DND-41 (cell line): ENCODE data around the gene ANKDD1B.

ENCODE experiments used
- ATAC-seq: fragments of 200-7000 bp; cut with Tn5 transposase; 3 replicates; pipeline ENCODE4 v1.9.1; 2021; ENCODE audit warnings: low read depth; ENCODE audit not compliant: insufficient read depth
- DNase-seq: peaks from one replicate; pipeline ENCODE4 v3.0.0-alpha.2; 2020
- H2AFZ ChIP-seq: 2 replicates; pipeline ENCODE4 v1.6.0; 2012; ENCODE audit warnings: low read depth, low read length
- H3K27ac ChIP-seq: 2 replicates; pipeline ENCODE4 v1.5.1; 2012; ENCODE audit warnings: low read length, inconsistent platforms
- H3K27me3 ChIP-seq: fragments of 200-600 bp; sonication (generic); 2 replicates; pipeline ENCODE4 v1.6.0; 2012; ENCODE audit warnings: low read length, mild to moderate bottlenecking, inconsistent platforms; ENCODE audit not compliant: insufficient read depth, poor library complexity
- H3K36me3 ChIP-seq: 2 replicates; pipeline ENCODE4 v1.5.1; 2012; ENCODE audit warnings: low read length, inconsistent platforms; ENCODE audit not compliant: insufficient read depth
- H3K4me1 ChIP-seq: 2 replicates; pipeline ENCODE4 v1.5.1; 2012; ENCODE audit warnings: mild to moderate bottlenecking, low read length; ENCODE audit not compliant: insufficient read depth
- H3K4me2 ChIP-seq: 2 replicates; pipeline ENCODE4 v1.6.0; 2012; ENCODE audit warnings: mild to moderate bottlenecking, moderate library complexity, low read length, inconsistent platforms; ENCODE audit not compliant: insufficient read depth
- H3K4me3 ChIP-seq, 2 experiments: fragments of 200-600 bp in 1 of 2; shearing (Covaris generic) in 1 of 2; 2 replicates each; pipeline ENCODE4 v1.5.1; 2012 to 2016; ENCODE audit warnings: inconsistent platforms in 2 of 2, low read length in 2 of 2, mild to moderate bottlenecking in 2 of 2, low read depth in 1 of 2, moderate library complexity in 1 of 2
- H3K79me2 ChIP-seq: 2 replicates; pipeline ENCODE4 v1.6.0; 2012; ENCODE audit warnings: low read length, inconsistent platforms; ENCODE audit not compliant: insufficient read depth
- H3K9ac ChIP-seq: 2 replicates; pipeline ENCODE4 v1.6.0; 2012; ENCODE audit warnings: low read depth, mild to moderate bottlenecking, inconsistent platforms, low read length, moderate library complexity
- H3K9me3 ChIP-seq: 2 replicates; pipeline ENCODE4 v1.5.1; 2012; ENCODE audit warnings: low read length, moderate library complexity, mild to moderate bottlenecking, inconsistent platforms; ENCODE audit not compliant: insufficient read depth, severe bottlenecking
- H4K20me1 ChIP-seq: 2 replicates; pipeline ENCODE4 v1.6.0; 2012; ENCODE audit warnings: low read length; ENCODE audit not compliant: insufficient read depth
- EZH2 ChIP-seq: IDR thresholded peaks from 3 replicates; pipeline ENCODE4 v1.6.1; 2012; ENCODE audit warnings: borderline replicate concordance, low read depth, mild to moderate bottlenecking, moderate library complexity, low read length, inconsistent platforms; ENCODE audit not compliant: severe bottlenecking
- TF ChIP-seq, protein P1 (sequence below): IDR thresholded peaks from 2 replicates; pipeline ENCODE4 v1.5.1; 2012; ENCODE audit warnings: borderline replicate concordance, low read length, moderate library complexity, mild to moderate bottlenecking; ENCODE audit not compliant: poor library complexity, severe bottlenecking; ENCODE audit errors: extremely low read depth

Gene ANKDD1B

DNA sequence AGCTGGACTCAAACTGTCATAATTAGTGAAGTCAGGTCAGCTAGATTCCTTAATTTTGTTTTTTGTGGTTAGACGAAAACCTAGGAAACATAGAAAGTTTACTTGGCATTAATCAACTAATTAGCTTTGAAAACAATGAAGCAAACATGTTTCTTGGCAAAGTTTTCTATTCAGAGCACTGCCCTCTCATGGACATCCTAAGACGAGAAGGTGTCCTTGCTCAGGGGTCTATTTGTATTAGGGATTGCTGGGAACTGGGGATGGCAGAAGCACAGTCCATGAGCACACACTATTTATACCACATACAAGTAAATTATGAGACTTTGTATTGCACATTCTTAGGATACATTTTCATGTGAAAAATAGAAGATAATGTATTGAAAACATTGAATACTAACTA is 56.3 kb downstream of the ANKDD1B start:
- DNase-seq: no peak
- no peak overlapping the region for H3K4me2 ChIP-seq
- H3K4me3 ChIP-seq: no peak overlapping the region
- no peaks in the 10 kb centered on the region for H3K27me3 ChIP-seq
- no peaks in the 10 kb centered on the region for H4K20me1 ChIP-seq
- H3K79me2 ChIP-seq: no peaks in the 10 kb centered on the region
- no peaks in the 10 kb centered on the region for H3K9me3 ChIP-seq
- H2AFZ ChIP-seq: no peak overlapping the region
- no peak for ATAC-seq
- H3K4me1 ChIP-seq: no peaks in the 10 kb centered on the region
- TF ChIP-seq EZH2: no peak
- TF ChIP-seq, protein P1, sequence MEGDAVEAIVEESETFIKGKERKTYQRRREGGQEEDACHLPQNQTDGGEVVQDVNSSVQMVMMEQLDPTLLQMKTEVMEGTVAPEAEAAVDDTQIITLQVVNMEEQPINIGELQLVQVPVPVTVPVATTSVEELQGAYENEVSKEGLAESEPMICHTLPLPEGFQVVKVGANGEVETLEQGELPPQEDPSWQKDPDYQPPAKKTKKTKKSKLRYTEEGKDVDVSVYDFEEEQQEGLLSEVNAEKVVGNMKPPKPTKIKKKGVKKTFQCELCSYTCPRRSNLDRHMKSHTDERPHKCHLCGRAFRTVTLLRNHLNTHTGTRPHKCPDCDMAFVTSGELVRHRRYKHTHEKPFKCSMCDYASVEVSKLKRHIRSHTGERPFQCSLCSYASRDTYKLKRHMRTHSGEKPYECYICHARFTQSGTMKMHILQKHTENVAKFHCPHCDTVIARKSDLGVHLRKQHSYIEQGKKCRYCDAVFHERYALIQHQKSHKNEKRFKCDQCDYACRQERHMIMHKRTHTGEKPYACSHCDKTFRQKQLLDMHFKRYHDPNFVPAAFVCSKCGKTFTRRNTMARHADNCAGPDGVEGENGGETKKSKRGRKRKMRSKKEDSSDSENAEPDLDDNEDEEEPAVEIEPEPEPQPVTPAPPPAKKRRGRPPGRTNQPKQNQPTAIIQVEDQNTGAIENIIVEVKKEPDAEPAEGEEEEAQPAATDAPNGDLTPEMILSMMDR: peak; percentile 27
- no peak overlapping the region for H3K9ac ChIP-seq
- H3K27ac ChIP-seq: no peak overlapping the region
- H3K36me3 ChIP-seq: 0 out of 2 replicates have a peak, but pooled peaks cover 3% of the 10 kb centered on the region

DNA sequence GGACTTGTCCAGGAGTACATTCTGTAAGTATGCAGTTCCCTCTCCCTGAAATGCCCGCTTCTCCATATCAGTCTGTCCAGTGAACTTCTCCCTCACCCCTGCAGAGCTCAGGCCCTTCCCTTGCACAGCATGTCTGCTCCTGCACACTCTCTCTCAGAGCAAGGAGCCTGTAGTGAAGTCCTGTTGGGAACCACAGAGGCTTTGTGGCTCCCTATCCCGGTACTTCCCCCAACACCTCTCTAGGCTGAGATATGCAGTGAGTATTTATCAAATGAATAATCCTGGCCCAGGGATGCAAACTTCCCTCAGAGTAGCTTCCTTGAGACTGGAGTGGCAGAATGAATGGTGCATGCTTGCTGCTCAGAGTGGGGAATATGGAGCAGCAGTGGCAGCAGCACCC is 57.2 kb downstream of the ANKDD1B start:
- no peak overlapping the region for H2AFZ ChIP-seq
- ATAC-seq: no peak

DNA sequence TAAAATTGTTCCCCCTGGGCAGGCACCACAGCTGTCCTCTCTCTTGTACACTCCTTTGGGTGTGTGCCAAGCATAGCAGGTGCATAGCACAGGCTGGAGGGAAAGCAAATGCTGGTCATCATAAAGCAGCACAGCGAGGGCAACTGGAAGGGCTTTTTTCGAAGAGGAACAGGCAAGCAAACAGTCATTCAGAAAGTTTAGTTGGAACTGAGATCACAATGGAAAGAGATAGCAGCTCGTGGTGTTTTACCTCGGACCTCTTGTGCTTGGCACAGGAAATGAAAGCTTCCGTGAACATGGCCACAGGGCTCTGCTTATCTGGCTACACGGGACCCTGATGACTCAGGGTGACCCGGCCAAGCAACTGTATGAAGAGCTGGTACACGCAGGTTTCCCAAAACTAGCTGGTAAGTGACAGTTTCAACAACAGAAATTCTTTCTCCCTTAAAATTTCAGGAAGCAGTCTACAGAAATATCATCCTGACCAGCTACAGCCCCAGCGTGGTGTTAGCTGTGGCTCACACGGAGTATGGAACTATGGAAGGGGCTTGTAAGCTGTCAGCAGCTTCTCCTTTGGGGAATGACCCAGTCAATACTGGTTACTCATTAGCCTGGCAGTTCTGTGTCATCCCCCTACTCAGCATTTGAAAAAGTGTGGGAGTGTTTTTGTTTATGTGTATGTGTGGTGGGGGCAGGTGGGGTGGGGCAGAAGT is 57.9 kb downstream of the ANKDD1B start:
- no peaks in the 10 kb centered on the region for H3K9me3 ChIP-seq
- no peaks in the 10 kb centered on the region for H4K20me1 ChIP-seq
- no peak overlapping the region for H3K4me2 ChIP-seq
- H3K79me2 ChIP-seq: no peaks in the 10 kb centered on the region
- H3K4me3 ChIP-seq: no peak overlapping the region
- ATAC-seq (no peak), DNase-seq (peak; percentile 10)
- no peak overlapping the region for H3K9ac ChIP-seq
- H3K4me1 ChIP-seq: no peaks in the 10 kb centered on the region
- TF ChIP-seq EZH2: no peak
- TF ChIP-seq, protein P1: no peak
- peaks cover 10% of the 10 kb centered on the region for H3K36me3 ChIP-seq
- no peaks in the 10 kb centered on the region for H3K27me3 ChIP-seq
- no peak overlapping the region for H2AFZ ChIP-seq
- H3K27ac ChIP-seq: no peak overlapping the region

More for the DNA sequence above, 57.2 kb downstream of the ANKDD1B start:
- Histone ChIP-seq H3K9me3 (no peaks in the 10 kb centered on the region), H3K27me3 (no peaks in the 10 kb centered on the region), H4K20me1 (no peaks in the 10 kb centered on the region), H3K36me3 (peaks cover 9% of the 10 kb centered on the region; the same call in 1 of the 2 replicates), H3K4me1 (no peaks in the 10 kb centered on the region), H3K27ac (no peak overlapping the region), H3K79me2 (no peaks in the 10 kb centered on the region), H3K4me2 (no peak overlapping the region), H3K9ac (no peak overlapping the region), H3K4me3 (no peak overlapping the region)
- TF ChIP-seq EZH2: no peak
- TF ChIP-seq, protein P1: no peak
- DNase-seq: no peak
